ENCODE results near the gene NOB1.
A peak's percentile ranks its signal among the peaks of the same experiment; 100 is the strongest.
"Not testable (repeated sequence)": the region's sequence is repeated elsewhere in the genome, so short reads cannot be mapped to it uniquely, and the experiment has no call there.

The NOB1 gene

GRCh38 chr16:69754469-69755310, at the start of gene NOB1:
Gene NOB1, minus strand, starts transcription at chr16:69754926. Its CDS starts 16 bp downstream, at chr16:69754910.
- DNase-seq (ENCODE audit: low read depth) = peak; percentile 94

GRCh38 chr16:69804297-69804696, 49.6 kb upstream of the NOB1 start:
- DNase-seq (ENCODE audit: low read depth) = peak; percentile 69

GRCh38 chr16:69799611-69800031, 44.9 kb upstream of the NOB1 start:
- peak; percentile 72 for DNase-seq (ENCODE audit: low read depth)

GRCh38 chr16:69798466-69798865, 43.7 kb upstream of the NOB1 start:
- DNase-seq (ENCODE audit: low read depth) = no peak

GRCh38 chr16:69796285-69797118, 41.8 kb upstream of the NOB1 start:
- DNase-seq (ENCODE audit: low read depth) = peak; percentile 66

- DNase-seq (ENCODE audit: low read depth) = peak; percentile 24
Observed at GRCh38 chr16:69794486-69794885, 39.8 kb upstream of the NOB1 start.

- DNase-seq (ENCODE audit: low read depth) = no peak
Observed at GRCh38 chr16:69793526-69793925, 38.8 kb upstream of the NOB1 start.

GRCh38 chr16:69791391-69791847, 36.7 kb upstream of the NOB1 start:
- not testable (repeated sequence) for DNase-seq (ENCODE audit: low read depth)

- DNase-seq (ENCODE audit: low read depth) = no peak
Observed at GRCh38 chr16:69787883-69788282, 33.2 kb upstream of the NOB1 start.

- no peak for DNase-seq (ENCODE audit: low read depth)
Observed at GRCh38 chr16:69784586-69784985, 29.9 kb upstream of the NOB1 start.

- DNase-seq (ENCODE audit: low read depth) = no peak
Observed at GRCh38 chr16:69781118-69781517, 26.4 kb upstream of the NOB1 start.

GRCh38 chr16:69779724-69780123, 25.0 kb upstream of the NOB1 start:
- DNase-seq (ENCODE audit: low read depth) = no peak

- DNase-seq (ENCODE audit: low read depth) = no peak
Observed at GRCh38 chr16:69775563-69775962, 20.8 kb upstream of the NOB1 start.

- no peak for DNase-seq (ENCODE audit: low read depth)
Observed at GRCh38 chr16:69773260-69773947, 18.7 kb upstream of the NOB1 start.

GRCh38 chr16:69771651-69771967, 16.9 kb upstream of the NOB1 start:
- DNase-seq (ENCODE audit: low read depth) = no peak

- DNase-seq (ENCODE audit: low read depth) = no peak
Observed at GRCh38 chr16:69769404-69769803, 14.7 kb upstream of the NOB1 start.

- no peak for DNase-seq (ENCODE audit: low read depth)
Observed at GRCh38 chr16:69768666-69769065, 13.9 kb upstream of the NOB1 start.

- DNase-seq (ENCODE audit: low read depth) = no peak
Observed at GRCh38 chr16:69767459-69768229, 12.9 kb upstream of the NOB1 start.

- DNase-seq (ENCODE audit: low read depth) = peak; percentile 23
Observed at GRCh38 chr16:69763599-69763942, 8.8 kb upstream of the NOB1 start.

- peak; percentile 43 for DNase-seq (ENCODE audit: low read depth)
Observed at GRCh38 chr16:69762814-69763598, 8.3 kb upstream of the NOB1 start.

Measured in fibroblast of gingiva (primary cell).